KMS-11 (cell line): ENCODE results near the gene GNA15.

Source experiments
- H2AFZ ChIP-seq: fragments of 200-600 bp; sonication (generic); 2 replicates; pipeline ENCODE4 v1.6.1; 2016; ENCODE audit warnings: antibody characterized with exemption, mixed run types, low read depth
- H3K27ac ChIP-seq: fragments of 200-600 bp; sonication (generic); 2 replicates; pipeline ENCODE4 v1.6.1; 2016; ENCODE audit warnings: mild to moderate bottlenecking, mixed run types
- H3K27me3 ChIP-seq: fragments of 200-600 bp; sonication (generic); 2 replicates; pipeline ENCODE4 v1.6.1; 2017; ENCODE audit warnings: mild to moderate bottlenecking, low read depth, mixed run types, moderate library complexity; ENCODE audit not compliant: insufficient read depth
- H3K36me3 ChIP-seq: fragments of 200-600 bp; sonication (generic); 2 replicates; pipeline ENCODE4 v1.6.1; 2017; ENCODE audit warnings: mild to moderate bottlenecking, mixed run types; ENCODE audit not compliant: insufficient read depth
- H3K4me1 ChIP-seq: fragments of 200-600 bp; sonication (generic); 2 replicates; pipeline ENCODE4 v1.6.1; 2016; ENCODE audit warnings: mild to moderate bottlenecking, low read depth, mixed run types; ENCODE audit not compliant: poor library complexity, severe bottlenecking
- H3K4me2 ChIP-seq: fragments of 200-600 bp; sonication (generic); 2 replicates; pipeline ENCODE4 v1.7.0; 2016; ENCODE audit warnings: mild to moderate bottlenecking, mixed run types
- H3K4me3 ChIP-seq: fragments of 200-600 bp; sonication (generic); IDR thresholded peaks from 2 replicates; pipeline ENCODE4 v1.6.1; 2017; ENCODE audit warnings: low read depth, low read length, mixed read lengths; ENCODE audit not compliant: insufficient read depth
- H3K79me2 ChIP-seq: fragments of 200-600 bp; sonication (generic); 2 replicates; pipeline ENCODE4 v1.6.1; 2016; ENCODE audit warnings: low read depth, mixed run types; ENCODE audit not compliant: insufficient read depth
- H3K9ac ChIP-seq: fragments of 200-600 bp; sonication (generic); 2 replicates; pipeline ENCODE4 v1.6.1; 2016; ENCODE audit warnings: mild to moderate bottlenecking, mixed run types
- H4K20me1 ChIP-seq: fragments of 200-600 bp; sonication (generic); 2 replicates; pipeline ENCODE4 v1.6.1; 2016; ENCODE audit warnings: mild to moderate bottlenecking, mixed run types; ENCODE audit not compliant: insufficient read depth
- TF ChIP-seq, protein P1 (sequence below): fragments of 200-600 bp; sonication (generic); conservative IDR thresholded peaks from 2 replicates; pipeline ENCODE4 v1.6.1; 2017; ENCODE audit warnings: low read depth, mild to moderate bottlenecking, antibody characterized with exemption, low read length, moderate library complexity, mixed read lengths

Gene GNA15

DNA sequence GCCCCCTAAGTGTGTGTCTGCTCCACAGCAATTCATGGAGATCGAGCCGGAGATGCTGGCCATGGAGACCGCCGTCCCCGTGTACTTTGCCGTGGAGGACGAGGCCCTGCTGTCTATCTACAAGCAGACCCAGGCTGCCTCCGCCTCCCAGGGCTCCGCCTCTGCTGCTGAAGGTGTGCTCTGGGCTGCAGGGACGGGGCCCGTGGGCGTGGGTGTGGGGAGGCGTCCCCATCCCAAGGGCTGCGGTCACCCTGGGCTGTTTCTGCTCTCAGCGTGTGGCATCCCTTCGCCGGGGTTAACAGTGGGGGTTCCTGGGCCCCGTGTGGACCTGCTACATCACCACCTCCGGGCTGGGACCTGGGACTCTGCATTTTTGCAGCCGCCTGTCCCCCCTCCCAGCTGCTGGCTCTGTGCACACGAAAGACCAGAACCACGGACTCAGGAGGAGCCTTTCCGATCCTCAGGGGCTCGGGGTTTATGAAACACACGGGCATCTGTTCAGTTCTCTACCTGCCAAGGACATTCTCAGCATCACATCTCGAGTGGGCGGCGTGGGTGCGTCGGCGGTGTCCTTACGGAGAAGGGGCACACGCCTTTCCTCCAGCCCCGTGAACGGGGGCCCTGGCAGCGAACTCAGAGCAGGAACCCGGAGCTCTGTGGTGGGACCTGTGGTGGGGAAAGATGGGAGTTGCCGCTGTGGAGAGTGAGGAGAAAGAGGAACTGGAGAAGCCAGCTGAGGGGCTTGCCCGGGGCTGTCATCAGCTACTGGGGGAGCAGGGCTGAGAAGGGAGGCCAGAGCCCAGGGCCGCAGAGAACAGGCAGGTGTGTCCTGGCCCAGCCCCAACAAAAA is 57.6 kb downstream of the GNA15 start:
- no peak overlapping the region for H3K9ac ChIP-seq
- TF ChIP-seq, protein P1, sequence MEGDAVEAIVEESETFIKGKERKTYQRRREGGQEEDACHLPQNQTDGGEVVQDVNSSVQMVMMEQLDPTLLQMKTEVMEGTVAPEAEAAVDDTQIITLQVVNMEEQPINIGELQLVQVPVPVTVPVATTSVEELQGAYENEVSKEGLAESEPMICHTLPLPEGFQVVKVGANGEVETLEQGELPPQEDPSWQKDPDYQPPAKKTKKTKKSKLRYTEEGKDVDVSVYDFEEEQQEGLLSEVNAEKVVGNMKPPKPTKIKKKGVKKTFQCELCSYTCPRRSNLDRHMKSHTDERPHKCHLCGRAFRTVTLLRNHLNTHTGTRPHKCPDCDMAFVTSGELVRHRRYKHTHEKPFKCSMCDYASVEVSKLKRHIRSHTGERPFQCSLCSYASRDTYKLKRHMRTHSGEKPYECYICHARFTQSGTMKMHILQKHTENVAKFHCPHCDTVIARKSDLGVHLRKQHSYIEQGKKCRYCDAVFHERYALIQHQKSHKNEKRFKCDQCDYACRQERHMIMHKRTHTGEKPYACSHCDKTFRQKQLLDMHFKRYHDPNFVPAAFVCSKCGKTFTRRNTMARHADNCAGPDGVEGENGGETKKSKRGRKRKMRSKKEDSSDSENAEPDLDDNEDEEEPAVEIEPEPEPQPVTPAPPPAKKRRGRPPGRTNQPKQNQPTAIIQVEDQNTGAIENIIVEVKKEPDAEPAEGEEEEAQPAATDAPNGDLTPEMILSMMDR = no peak
- no peaks in the 10 kb centered on the region for H3K4me1 ChIP-seq
- H2AFZ ChIP-seq = no peak overlapping the region
- H3K4me2 ChIP-seq = no peak overlapping the region
- peaks cover 30% of the 10 kb centered on the region for H3K79me2 ChIP-seq
- H3K27ac ChIP-seq = no peak overlapping the region
- no peak overlapping the region for H3K4me3 ChIP-seq
- H4K20me1 ChIP-seq = no peaks in the 10 kb centered on the region
- H3K36me3 ChIP-seq = no peaks in the 10 kb centered on the region
- H3K27me3 ChIP-seq = no peaks in the 10 kb centered on the region

DNA sequence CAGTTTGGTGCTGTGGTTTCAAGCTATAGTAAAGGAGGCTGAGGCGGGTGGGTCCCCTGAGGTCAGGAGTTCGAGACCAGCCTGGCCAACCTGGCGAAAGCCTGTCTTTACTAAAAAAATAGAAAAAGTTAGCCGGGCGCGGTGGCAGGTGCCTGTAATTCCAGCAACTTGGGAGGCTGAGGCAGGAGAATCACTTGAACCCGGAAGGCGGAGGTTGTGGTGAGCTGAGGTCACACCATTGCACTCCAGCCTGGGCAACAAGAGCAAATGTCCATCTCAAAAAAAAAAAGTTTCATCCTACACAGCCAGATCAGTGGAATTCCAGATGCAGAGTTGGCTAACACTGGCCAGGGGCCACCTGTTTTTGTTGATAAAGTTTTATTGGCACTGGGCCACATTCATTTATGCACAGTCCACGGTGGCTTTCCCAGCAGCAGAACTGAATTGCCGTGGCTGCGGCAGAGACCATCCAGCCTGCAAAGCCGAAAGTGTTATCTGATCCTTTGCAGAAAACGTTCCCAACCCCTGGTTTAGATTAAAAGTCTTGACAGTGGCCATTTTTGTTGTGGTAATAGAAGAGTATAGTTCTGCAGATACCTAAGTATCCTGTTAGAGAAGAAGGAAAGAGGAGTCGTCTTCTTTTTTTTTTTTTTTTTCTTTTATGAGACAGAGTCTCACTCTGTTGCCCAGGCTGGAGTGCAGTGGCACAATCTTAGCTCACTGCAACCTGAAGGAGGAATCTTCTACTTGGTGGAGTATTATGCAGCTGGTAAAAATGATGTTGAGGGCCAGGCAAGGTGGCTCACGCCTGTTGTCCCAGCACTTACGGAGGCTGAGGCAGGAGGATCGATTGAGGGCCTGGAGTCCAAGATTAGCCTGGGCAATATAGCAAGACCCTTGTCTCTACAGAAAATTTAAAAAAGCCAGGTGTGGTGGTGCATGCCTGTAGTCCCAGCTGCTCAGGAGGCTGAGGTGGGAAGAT is 58.6 kb downstream of the GNA15 start:
- Histone ChIP-seq H3K9ac (no peak overlapping the region), H3K79me2 (peaks cover 21% of the 10 kb centered on the region), H3K36me3 (no peaks in the 10 kb centered on the region), H4K20me1 (no peaks in the 10 kb centered on the region), H3K4me3 (no peak overlapping the region), H2AFZ (no peak overlapping the region), H3K4me1 (no peaks in the 10 kb centered on the region), H3K4me2 (no peak overlapping the region), H3K27ac (no peak overlapping the region), H3K27me3 (no peaks in the 10 kb centered on the region)
- TF ChIP-seq, protein P1 = no peak

GRCh38 chr19:3196064-3196932 is 60.5 kb downstream of the GNA15 start:
- TF ChIP-seq, protein P1 = no peak
- H4K20me1 ChIP-seq = no peaks in the 10 kb centered on the region
- H3K4me2 ChIP-seq = no peak overlapping the region
- no peaks in the 10 kb centered on the region for H3K4me1 ChIP-seq
- no peaks in the 10 kb centered on the region for H3K36me3 ChIP-seq
- H3K27me3 ChIP-seq = no peaks in the 10 kb centered on the region
- no peak overlapping the region for H3K9ac ChIP-seq
- no peak overlapping the region for H3K4me3 ChIP-seq
- peaks cover 6% of the 10 kb centered on the region; the same call in 1 of the 2 replicates for H3K79me2 ChIP-seq
- no peak overlapping the region for H3K27ac ChIP-seq
- H2AFZ ChIP-seq = no peak overlapping the region

DNA sequence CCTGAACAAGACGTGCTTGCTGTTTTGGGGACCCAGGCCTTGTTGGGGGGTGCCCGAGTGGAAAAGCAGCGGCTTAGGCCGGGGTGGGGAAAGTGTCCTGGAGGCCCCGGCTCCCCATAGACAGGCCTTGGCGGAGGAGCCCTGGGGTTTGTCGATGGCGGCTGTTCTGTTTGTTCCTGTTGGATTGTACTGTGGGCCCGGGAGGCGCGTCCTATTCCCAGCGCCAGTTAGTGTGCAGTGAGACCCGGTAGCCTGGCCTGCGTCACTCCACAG is 61.0 kb downstream of the GNA15 start:
- H3K9ac ChIP-seq = no peak overlapping the region
- TF ChIP-seq, protein P1 = no peak
- H3K79me2 ChIP-seq = peaks cover 1% of the 10 kb centered on the region; the same call in 1 of the 2 replicates
- H3K27ac ChIP-seq = no peak overlapping the region
- H3K4me3 ChIP-seq = no peak overlapping the region
- no peaks in the 10 kb centered on the region for H4K20me1 ChIP-seq
- no peaks in the 10 kb centered on the region for H3K4me1 ChIP-seq
- no peak overlapping the region for H3K4me2 ChIP-seq
- H3K36me3 ChIP-seq = no peaks in the 10 kb centered on the region
- no peak overlapping the region for H2AFZ ChIP-seq
- H3K27me3 ChIP-seq = no peaks in the 10 kb centered on the region
